SK-N-SH treated with all-trans-retinoic acid at 6 μM for 48 hours (cell line): Measurements from ENCODE around the gene WDR5.
A peak's percentile ranks its signal among the peaks of the same experiment; 100 is the strongest.

Source experiments
- ATAC-seq: fragments of 200-7000 bp; cut with Tn5 transposase; 3 replicates; pipeline ENCODE4 v1.9.1; 2020; ENCODE audit warnings: mild to moderate bottlenecking, moderate library complexity
- ARNTL ChIP-seq: fragments of 450-650 bp; formaldehyde crosslinking; IDR thresholded peaks from 2 replicates; pipeline ENCODE4 v1.5.0; 2020; ENCODE audit warnings: low read depth, mild to moderate bottlenecking, moderate library complexity, borderline replicate concordance
- BACH2 ChIP-seq: fragments of 250-450 bp; sonication (Bioruptor Pico); IDR thresholded peaks from 2 replicates; pipeline ENCODE4 v1.9.0; 2021; ENCODE audit warnings: mild to moderate bottlenecking, borderline replicate concordance
- CREB5 ChIP-seq: fragments of 250-450 bp; sonication (Bioruptor Pico); IDR thresholded peaks from 2 replicates; pipeline ENCODE4 v1.5.1; 2020; ENCODE audit warnings: low read depth, mild to moderate bottlenecking, moderate library complexity
- CSDC2 ChIP-seq: fragments of 250-450 bp; sonication (Bioruptor Pico); IDR thresholded peaks from 2 replicates; pipeline ENCODE4 v1.5.0; 2020; ENCODE audit warnings: mild to moderate bottlenecking, moderate library complexity
- CSRNP3 ChIP-seq: fragments of 250-450 bp; sonication (Bioruptor Pico); IDR thresholded peaks from 2 replicates; pipeline ENCODE4 v1.5.1; 2021; ENCODE audit warnings: mild to moderate bottlenecking, moderate library complexity
- ESRRG ChIP-seq: fragments of 250-450 bp; sonication (Bioruptor Pico); IDR thresholded peaks from 2 replicates; pipeline ENCODE4 v1.6.1; 2021; ENCODE audit warnings: mild to moderate bottlenecking
- GLIS3 ChIP-seq: fragments of 250-450 bp; sonication (Bioruptor Pico); IDR thresholded peaks from 2 replicates; pipeline ENCODE4 v1.5.0; 2020; ENCODE audit warnings: mild to moderate bottlenecking, moderate library complexity
- ISL1 ChIP-seq: fragments of 250-450 bp; sonication (Bioruptor Pico); IDR thresholded peaks from 2 replicates; pipeline ENCODE4 v2.1.2; 2022; ENCODE audit warnings: mild to moderate bottlenecking, moderate library complexity
- OSR1 ChIP-seq: fragments of 250-450 bp; sonication (Bioruptor Pico); IDR thresholded peaks from 2 replicates; pipeline ENCODE4 v1.8.0; 2022; ENCODE audit warnings: moderate library complexity, mild to moderate bottlenecking, inconsistent platforms
- PATZ1 ChIP-seq: fragments of 250-450 bp; sonication (Bioruptor Pico); IDR thresholded peaks from 2 replicates; pipeline ENCODE4 v1.8.0; 2020; ENCODE audit warnings: mild to moderate bottlenecking, moderate library complexity, borderline replicate concordance
- PPARA ChIP-seq: fragments of 250-450 bp; sonication (Bioruptor Pico); IDR thresholded peaks from 2 replicates; pipeline ENCODE4 v1.5.0; 2020; ENCODE audit warnings: mild to moderate bottlenecking, borderline replicate concordance
- RARB ChIP-seq: fragments of 250-450 bp; sonication (Bioruptor Pico); IDR thresholded peaks from 2 replicates; pipeline ENCODE4 v1.8.0; 2021; ENCODE audit warnings: mild to moderate bottlenecking, moderate library complexity
- SNAI2 ChIP-seq: fragments of 250-450 bp; sonication (Bioruptor Pico); IDR thresholded peaks from 2 replicates; pipeline ENCODE4 v1.5.0; 2020; ENCODE audit warnings: mild to moderate bottlenecking, moderate library complexity
- TOX ChIP-seq: fragments of 250-450 bp; sonication (Bioruptor Pico); IDR thresholded peaks from 2 replicates; pipeline ENCODE4 v1.8.0; 2021; ENCODE audit warnings: mild to moderate bottlenecking, moderate library complexity, borderline replicate concordance
- TSHZ2 ChIP-seq: fragments of 250-450 bp; sonication (Bioruptor Pico); IDR thresholded peaks from 2 replicates; pipeline ENCODE4 v1.5.0; 2020; ENCODE audit warnings: mild to moderate bottlenecking, moderate library complexity
- ZC3H10 ChIP-seq: fragments of 250-450 bp; sonication (Bioruptor Pico); IDR thresholded peaks from 2 replicates; pipeline ENCODE4 v1.5.1; 2021; ENCODE audit warnings: mild to moderate bottlenecking, moderate library complexity
- ZFP3 ChIP-seq: fragments of 250-450 bp; sonication (Bioruptor Pico); IDR thresholded peaks from 2 replicates; pipeline ENCODE4 v1.5.0; 2020; ENCODE audit warnings: mild to moderate bottlenecking, moderate library complexity
- ZFP30 ChIP-seq: fragments of 450-650 bp; formaldehyde crosslinking; IDR thresholded peaks from 2 replicates; pipeline ENCODE4 v1.5.0; 2022; ENCODE audit warnings: mild to moderate bottlenecking, moderate library complexity
- ZNF565 ChIP-seq: fragments of 450-650 bp; formaldehyde crosslinking; conservative IDR thresholded peaks from 2 replicates; pipeline ENCODE4 v1.5.0; 2020; ENCODE audit warnings: low read depth, mild to moderate bottlenecking, moderate library complexity
- ZNF70 ChIP-seq: fragments of 450-650 bp; formaldehyde crosslinking; IDR thresholded peaks from 2 replicates; pipeline ENCODE4 v1.5.0; 2020; ENCODE audit warnings: mild to moderate bottlenecking, moderate library complexity
- ZNF8 ChIP-seq: fragments of 450-650 bp; formaldehyde crosslinking; IDR thresholded peaks from 2 replicates; pipeline ENCODE4 v1.5.0; 2020; ENCODE audit warnings: mild to moderate bottlenecking, moderate library complexity

Gene WDR5

GRCh38 chr9:134136118-134136995, 475 bp downstream of the WDR5 start:
- TF ChIP-seq ARNTL (CRISPR knock-in tag), result no peak
- no peak for TF ChIP-seq CSRNP3 (CRISPR knock-in tag)
- TF ChIP-seq PATZ1 (CRISPR knock-in tag), result no peak
- TF ChIP-seq OSR1 (CRISPR knock-in tag), result no peak
- no peak for TF ChIP-seq TSHZ2 (CRISPR knock-in tag)
- no peak for TF ChIP-seq ZNF8
- no peak for TF ChIP-seq ZFP3 (CRISPR knock-in tag)
- TF ChIP-seq RARB, result no peak
- TF ChIP-seq ZNF565 (CRISPR knock-in tag), result no peak
- no peak for TF ChIP-seq TOX (CRISPR knock-in tag)
- TF ChIP-seq ZFP30 (CRISPR knock-in tag), result no peak
- no peak for TF ChIP-seq CSDC2 (CRISPR knock-in tag)
- no peak for TF ChIP-seq ESRRG (CRISPR knock-in tag)
- TF ChIP-seq SNAI2 (CRISPR knock-in tag), result no peak
- no peak for TF ChIP-seq ZNF70
- TF ChIP-seq ISL1 (CRISPR knock-in tag), result no peak
- no peak for TF ChIP-seq PPARA
- no peak for TF ChIP-seq CREB5 (CRISPR knock-in tag)
- ATAC-seq, result peak; percentile 28

GRCh38 chr9:134136996-134137299, 1.1 kb downstream of the WDR5 start:
- TF ChIP-seq PATZ1 (CRISPR knock-in tag) (no peak), ARNTL (CRISPR knock-in tag) (no peak), PPARA (no peak), ZC3H10 (CRISPR knock-in tag) (no peak), CSDC2 (CRISPR knock-in tag) (no peak), OSR1 (CRISPR knock-in tag) (no peak), TOX (CRISPR knock-in tag) (no peak), ZNF8 (no peak), ZFP3 (CRISPR knock-in tag) (no peak), GLIS3 (no peak), ZFP30 (CRISPR knock-in tag) (no peak), ZNF70 (no peak), BACH2 (CRISPR knock-in tag) (no peak), SNAI2 (CRISPR knock-in tag) (no peak), RARB (no peak), CSRNP3 (CRISPR knock-in tag) (no peak), ZNF565 (CRISPR knock-in tag) (no peak)
- ATAC-seq, result peak; percentile 3; the same call in 2 of the 3 replicates
